Muscle layer of duodenum (tissue), 2 donors: ENCODE data around the gene PI4KA.
"Not testable (repeated sequence)": the region's sequence is repeated elsewhere in the genome, so short reads cannot be mapped to it uniquely, and the experiment has no call there.

ENCODE experiments used
- H3K27ac ChIP-seq: one replicate; pipeline ENCODE4 v1.7.0; 2013; ENCODE audit warnings: mild to moderate bottlenecking, low read length
- H3K27me3 ChIP-seq: one replicate; pipeline ENCODE4 v1.7.0; 2013; ENCODE audit warnings: low read depth, mild to moderate bottlenecking, control low read depth, low read length
- H3K36me3 ChIP-seq, 2 donors: one replicate each; pipeline ENCODE4 v1.7.0; 2013; ENCODE audit warnings: low read length in 2 of 2, control low read depth in 1 of 2, mild to moderate bottlenecking in 1 of 2; ENCODE audit not compliant: insufficient read depth in 2 of 2, control insufficient read depth in 1 of 2
- H3K4me1 ChIP-seq, 2 donors: one replicate each; pipeline ENCODE4 v1.7.0; 2013; ENCODE audit warnings: low read length in 2 of 2, mild to moderate bottlenecking in 2 of 2, control low read depth in 1 of 2, moderate library complexity in 1 of 2; ENCODE audit not compliant: insufficient read depth in 2 of 2, control insufficient read depth in 1 of 2
- H3K4me3 ChIP-seq, 2 donors: one replicate each; pipeline ENCODE4 v1.7.0; 2013; ENCODE audit warnings: low read length in 2 of 2, low read depth in 1 of 2, mild to moderate bottlenecking in 1 of 2
- H3K9me3 ChIP-seq, 2 donors: one replicate each; pipeline ENCODE4 v1.7.0; 2013; ENCODE audit warnings: low read length in 2 of 2, control low read depth in 1 of 2, mild to moderate bottlenecking in 1 of 2; ENCODE audit not compliant: control insufficient read depth in 1 of 2
- donor health status: healthy.

The PI4KA gene

GRCh38 chr22:20690586-20691317, 167.9 kb downstream of the PI4KA start:
- not testable (repeated sequence) for H3K9me3 ChIP-seq, H3K27me3 ChIP-seq, H3K4me3 ChIP-seq, H3K36me3 ChIP-seq, H3K27ac ChIP-seq, H3K4me1 ChIP-seq

GRCh38 chr22:20687356-20688172, 171.0 kb downstream of the PI4KA start:
- H3K36me3 ChIP-seq, H3K4me1 ChIP-seq, H3K9me3 ChIP-seq, H3K27ac ChIP-seq, H3K27me3 ChIP-seq, H3K4me3 ChIP-seq: not testable (repeated sequence)

- H3K27ac ChIP-seq, result not testable (repeated sequence)
Measured at GRCh38 chr22:20685764-20686163, 172.8 kb downstream of the PI4KA start.

GRCh38 chr22:20678792-20679435, 179.7 kb downstream of the PI4KA start:
- H3K9me3 ChIP-seq, H3K36me3 ChIP-seq, H3K4me1 ChIP-seq, H3K4me3 ChIP-seq, H3K27ac ChIP-seq, H3K27me3 ChIP-seq: not testable (repeated sequence)

More at GRCh38 chr22:20685764-20686163, 172.8 kb downstream of the PI4KA start:
- H3K36me3 ChIP-seq, H3K4me1 ChIP-seq, H3K4me3 ChIP-seq, H3K27me3 ChIP-seq, H3K9me3 ChIP-seq: not testable (repeated sequence)

GRCh38 chr22:20677684-20678242, 180.8 kb downstream of the PI4KA start:
- Histone ChIP-seq H3K4me1 (no peaks in the 10 kb centered on the region), H3K9me3 (no peaks in the 10 kb centered on the region), H3K27me3 (no peaks in the 10 kb centered on the region), H3K27ac (no peak overlapping the region), H3K36me3 (no peaks in the 10 kb centered on the region), H3K4me3 (no peak overlapping the region)

- H3K27me3 ChIP-seq, H3K36me3 ChIP-seq, H3K9me3 ChIP-seq, H3K4me3 ChIP-seq, H3K4me1 ChIP-seq, H3K27ac ChIP-seq: not testable (repeated sequence)
Measured at GRCh38 chr22:20675613-20676012, 183.0 kb downstream of the PI4KA start.

- Histone ChIP-seq H3K4me1 (no peaks in the 10 kb centered on the region), H3K27me3 (peaks cover 4% of the 10 kb centered on the region), H3K36me3 (no peaks in the 10 kb centered on the region), H3K9me3 (no peaks in the 10 kb centered on the region), H3K4me3 (no peak overlapping the region), H3K27ac (no peak overlapping the region)
Measured at GRCh38 chr22:20674998-20675397, 183.6 kb downstream of the PI4KA start.

GRCh38 chr22:20673295-20674195, 185.1 kb downstream of the PI4KA start:
- H3K4me1 ChIP-seq, result no peaks in the 10 kb centered on the region
- peaks cover 4% of the 10 kb centered on the region for H3K27me3 ChIP-seq
- H3K9me3 ChIP-seq, result no peaks in the 10 kb centered on the region
- no peaks in the 10 kb centered on the region for H3K36me3 ChIP-seq
- no peak overlapping the region for H3K4me3 ChIP-seq
- no peak overlapping the region for H3K27ac ChIP-seq

- Histone ChIP-seq H3K4me3 (no peak overlapping the region), H3K4me1 (no peaks in the 10 kb centered on the region), H3K36me3 (no peaks in the 10 kb centered on the region), H3K9me3 (no peaks in the 10 kb centered on the region), H3K27ac (no peak overlapping the region), H3K27me3 (peaks cover 4% of the 10 kb centered on the region)
Measured at GRCh38 chr22:20672732-20673131, 185.9 kb downstream of the PI4KA start.

- peaks cover 4% of the 10 kb centered on the region for H3K27me3 ChIP-seq
- H3K4me1 ChIP-seq, result no peaks in the 10 kb centered on the region
- H3K9me3 ChIP-seq, result no peaks in the 10 kb centered on the region
- no peak overlapping the region for H3K4me3 ChIP-seq
- H3K27ac ChIP-seq, result no peak overlapping the region
- no peaks in the 10 kb centered on the region for H3K36me3 ChIP-seq
Measured at GRCh38 chr22:20672082-20672424, 186.6 kb downstream of the PI4KA start.
